HG03342 (cell line): ENCODE measurements around the gene TFAP2E.

Experiments
- ATAC-seq: cut with Tn5 transposase; IDR thresholded peaks from one replicate; pipeline ENCODE4 v1.9.1; 2021; ENCODE audit warnings: mild to moderate bottlenecking, moderate library complexity; ENCODE audit not compliant: unreplicated experiment

Gene TFAP2E

GRCh38 chr1:35573198-35574124 lies at the start of gene TFAP2E:
Gene TFAP2E, plus strand, starts transcription at chr1:35573314. Its CDS starts 264 bp downstream, at chr1:35573578.
- ATAC-seq: no peak

- ATAC-seq: no peak
Observed at GRCh38 chr1:35524106-35524505, 49.0 kb upstream of the TFAP2E start.

- ATAC-seq: no peak
Observed at GRCh38 chr1:35530168-35530567, 42.9 kb upstream of the TFAP2E start.

- ATAC-seq: no peak
Observed at GRCh38 chr1:35530946-35531345, 42.2 kb upstream of the TFAP2E start.

- no peak for ATAC-seq
Observed at GRCh38 chr1:35531368-35531767, 41.7 kb upstream of the TFAP2E start.

- ATAC-seq: no peak
Observed at GRCh38 chr1:35532497-35533223, 40.5 kb upstream of the TFAP2E start.

GRCh38 chr1:35533586-35533985 lies 39.5 kb upstream of the TFAP2E start:
- no peak for ATAC-seq

GRCh38 chr1:35535243-35535642 lies 37.9 kb upstream of the TFAP2E start:
- no peak for ATAC-seq

GRCh38 chr1:35536556-35537162 lies 36.5 kb upstream of the TFAP2E start:
- no peak for ATAC-seq

GRCh38 chr1:35537806-35538205 lies 35.3 kb upstream of the TFAP2E start:
- ATAC-seq: no peak

GRCh38 chr1:35539073-35539823 lies 33.9 kb upstream of the TFAP2E start:
- no peak for ATAC-seq

GRCh38 chr1:35539824-35540261 lies 33.3 kb upstream of the TFAP2E start:
- ATAC-seq: peak; percentile 47

- no peak for ATAC-seq
Observed at GRCh38 chr1:35544976-35545375, 28.1 kb upstream of the TFAP2E start.

GRCh38 chr1:35546614-35547013 lies 26.5 kb upstream of the TFAP2E start:
- no peak for ATAC-seq

- no peak for ATAC-seq
Observed at GRCh38 chr1:35553851-35554250, 19.3 kb upstream of the TFAP2E start.

- no peak for ATAC-seq
Observed at GRCh38 chr1:35554266-35555211, 18.6 kb upstream of the TFAP2E start.

GRCh38 chr1:35555212-35555584 lies 17.9 kb upstream of the TFAP2E start:
- no peak for ATAC-seq

GRCh38 chr1:35555601-35556477 lies 17.3 kb upstream of the TFAP2E start:
- no peak for ATAC-seq
